ENCODE data around the gene FXN.

DNA sequence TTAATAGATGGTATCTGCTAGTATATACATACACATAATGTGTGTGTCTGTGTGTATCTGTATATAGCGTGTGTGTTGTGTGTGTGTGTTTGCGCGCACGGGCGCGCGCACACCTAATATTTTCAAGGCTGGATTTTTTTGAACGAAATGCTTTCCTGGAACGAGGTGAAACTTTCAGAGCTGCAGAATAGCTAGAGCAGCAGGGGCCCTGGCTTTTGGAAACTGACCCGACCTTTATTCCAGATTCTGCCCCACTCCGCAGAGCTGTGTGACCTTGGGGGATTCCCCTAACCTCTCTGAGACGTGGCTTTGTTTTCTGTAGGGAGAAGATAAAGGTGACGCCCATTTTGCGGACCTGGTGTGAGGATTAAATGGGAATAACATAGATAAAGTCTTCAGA lies 757 bp downstream of the FXN start:
- no peak for TF ChIP-seq GATA3 (IDR thresholded peaks at IDR 0.05; ENCODE audit: low read depth, low read length)
- TF ChIP-seq GATA2 (IDR thresholded peaks at IDR 0.05; ENCODE audit: low read depth, low read length) = no peak
